ENCODE results near the gene GAS2.

GRCh38 chr11:22674470-22675439 is 8.3 kb downstream of the GAS2 start:
- no peak for TF ChIP-seq CTCF (IDR thresholded peaks at IDR 0.05)
- TF ChIP-seq POLR2A (IDR thresholded peaks at IDR 0.05), result no peak
- TF ChIP-seq EP300 (IDR thresholded peaks at IDR 0.05), result no peak
- no peak for TF ChIP-seq POLR2AphosphoS5 (IDR thresholded peaks at IDR 0.05)
